MM.1S (cell line): ENCODE measurements around the gene PAX4.

Experiments used
- CTCF ChIP-seq: fragments of 300-600 bp; sonication (generic); IDR thresholded peaks from 2 replicates; pipeline ENCODE4 v1.5.1; 2016; ENCODE audit warnings: antibody characterized with exemption, low read length, mixed read lengths
- EZH2phosphoT487 ChIP-seq: fragments of 300-600 bp; sonication (generic); IDR thresholded peaks from 2 replicates; pipeline ENCODE4 v1.6.1; 2018; ENCODE audit warnings: antibody characterized with exemption, low read length

GRCh38 chr7:127588019-127588696 is 29.8 kb downstream of the PAX4 start, which contains the start of gene ARF5:
- TF ChIP-seq CTCF (no peak), EZH2phosphoT487 (no peak)
